Activated naive CD4-positive, alpha-beta T cell treated with anti-CD3 and anti-CD28 coated beads for 36 hours (primary cell): ENCODE data around the gene EEFSEC. TPM values are rescaled to one million over a fixed set of nuclear protein-coding genes. Genes with fewer than 3 reads are reported as not detected.

ENCODE experiments used
- CTCF ChIA-PET: fragments of 350-600 bp; sonication (Branson Sonifier 250); formaldehyde crosslinking; loops from one replicate; lab custom pipeline; 2021; ENCODE audit warnings: antibody characterized with exemption; lab: Charles Lee
- DNase-seq: peaks from one replicate; pipeline ENCODE4 v3.0.0-alpha.2; 2020
- H3K27ac Mint-ChIP-seq: one replicate; pipeline ENCODE4 v1.8.0; 2021; ENCODE audit warnings: mild to moderate bottlenecking, mixed read lengths
- H3K27me3 Mint-ChIP-seq: one replicate; pipeline ENCODE4 v1.8.0; 2021; ENCODE audit warnings: low read depth, mixed read lengths
- H3K36me3 Mint-ChIP-seq: one replicate; pipeline ENCODE4 v1.8.0; 2021; ENCODE audit warnings: low read depth, mixed read lengths
- H3K4me1 Mint-ChIP-seq: one replicate; pipeline ENCODE4 v1.8.0; 2021; ENCODE audit warnings: low read depth, mixed read lengths
- H3K4me3 Mint-ChIP-seq: one replicate; pipeline ENCODE4 v1.8.0; 2021; ENCODE audit warnings: mild to moderate bottlenecking, moderate library complexity, mixed read lengths
- H3K9me3 Mint-ChIP-seq: one replicate; pipeline ENCODE4 v1.8.0; 2021; ENCODE audit warnings: mixed read lengths
- intact Hi-C: fragments of 100-400 bp; cut with micrococcal nuclease; formaldehyde crosslinking; loops from one replicate; pipeline ENCODE4 v1.15.1; 2023
- total RNA-seq, 2 experiments: library from RNA; stranded (reverse); gene quantifications; one replicate each; pipeline ENCODE4 v1.2.3, GENCODE V29; 2021

EEFSEC gene
- total RNA-seq, 2 experiments from 2014 or later: 11.0 to 11.6 TPM

DNA sequence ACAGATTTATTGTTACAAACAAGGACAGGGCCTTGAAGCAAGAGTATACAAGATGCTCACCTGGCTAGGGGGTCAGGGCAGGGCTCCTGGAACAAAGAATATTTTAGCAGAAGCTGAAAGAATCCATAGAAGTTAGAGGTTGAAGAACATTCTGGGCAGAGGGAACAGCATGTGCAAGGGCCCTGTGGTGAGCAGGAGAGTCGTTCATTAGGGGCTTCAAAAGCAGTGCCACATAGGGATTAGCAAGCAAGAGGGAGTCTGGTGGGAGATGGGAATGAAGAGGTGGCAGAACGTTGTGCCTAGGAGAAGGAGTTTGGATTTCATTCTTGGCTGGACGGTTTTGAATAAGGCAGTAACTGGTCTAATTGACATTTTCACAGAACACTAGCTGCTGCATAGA is 290.5 kb downstream of the EEFSEC start:
- intact Hi-C loops: no loop called here
- no peak for DNase-seq

DNA sequence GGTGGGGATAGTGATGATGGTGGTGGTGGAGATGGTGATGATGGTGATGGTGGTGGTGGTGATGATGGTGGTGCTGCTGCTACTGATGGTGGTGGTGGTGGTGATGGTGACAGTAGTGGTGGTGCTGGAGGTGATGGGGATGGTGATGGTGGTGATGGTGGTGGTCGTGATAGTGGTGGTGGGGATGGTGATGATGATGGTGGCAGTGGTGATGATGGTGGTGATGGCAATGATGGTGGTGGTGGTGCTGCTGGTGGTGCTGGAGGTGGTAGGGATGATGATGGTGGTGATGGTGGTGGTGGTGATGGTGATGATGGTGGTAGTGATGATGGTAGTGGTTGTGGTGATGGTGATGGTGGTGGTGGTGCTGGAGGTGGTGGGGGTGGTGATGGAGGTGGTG is 292.1 kb downstream of the EEFSEC start:
- Mint-ChIP-seq H3K27ac (no peak overlapping the region), H3K36me3 (peaks cover 13% of the 10 kb centered on the region), H3K27me3 (no peaks in the 10 kb centered on the region), H3K4me3 (no peak overlapping the region), H3K4me1 (peaks cover 28% of the 10 kb centered on the region), H3K9me3 (peaks cover 17% of the 10 kb centered on the region)
- intact Hi-C loops: no loop called here
- DNase-seq: no peak
- CTCF ChIA-PET: no interaction called here

More for the DNA sequence above, 290.5 kb downstream of the EEFSEC start:
- CTCF ChIA-PET: no interaction called here
- H3K36me3 Mint-ChIP-seq: peaks cover 13% of the 10 kb centered on the region
- H3K4me1 Mint-ChIP-seq: peaks cover 19% of the 10 kb centered on the region
- H3K4me3 Mint-ChIP-seq: no peak overlapping the region
- peaks cover 15% of the 10 kb centered on the region for H3K9me3 Mint-ChIP-seq
- peaks cover 2% of the 10 kb centered on the region for H3K27me3 Mint-ChIP-seq
- H3K27ac Mint-ChIP-seq: no peak overlapping the region

GRCh38 chr3:128446821-128447220 is 293.5 kb downstream of the EEFSEC start:
- H3K36me3 Mint-ChIP-seq: peaks cover 13% of the 10 kb centered on the region
- intact Hi-C loops: loop anchor here (2.0 kb wide), 1 partner anchor 358 kb away; no protein-coding TSS in a partner anchor
- peaks cover 23% of the 10 kb centered on the region for H3K9me3 Mint-ChIP-seq
- no peak overlapping the region for H3K4me3 Mint-ChIP-seq
- no peak for DNase-seq
- H3K27me3 Mint-ChIP-seq: peaks cover 1% of the 10 kb centered on the region
- H3K27ac Mint-ChIP-seq: no peak overlapping the region
- CTCF ChIA-PET: interaction anchor here (1.6 kb wide), 1 partner anchor 50 kb away, joined by 5 read pairs; no protein-coding TSS in a partner anchor
- peaks cover 33% of the 10 kb centered on the region for H3K4me1 Mint-ChIP-seq

DNA sequence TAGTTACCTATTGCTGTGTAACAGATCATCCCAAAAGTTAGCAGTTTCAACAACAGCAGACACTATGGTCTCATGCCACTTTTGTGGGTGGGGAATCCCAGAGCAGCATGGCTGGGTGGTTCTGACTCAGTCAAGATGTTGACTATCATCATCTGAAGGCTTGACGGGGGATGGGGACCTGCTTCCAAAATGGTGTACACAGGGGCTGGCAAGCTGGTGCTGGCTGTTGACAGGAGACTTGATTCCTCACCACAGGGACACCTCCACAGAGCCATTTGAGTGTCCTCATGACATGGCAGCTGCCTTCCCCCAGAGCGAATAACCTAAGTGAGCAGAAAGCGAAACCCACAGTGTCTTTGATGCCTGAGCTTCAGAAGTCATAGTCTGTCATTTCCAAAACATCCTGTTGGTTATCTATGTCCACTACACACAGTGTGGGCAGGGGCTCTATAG is 294.3 kb downstream of the EEFSEC start:
- H3K27ac Mint-ChIP-seq: peak overlapping the region; percentile 95
- DNase-seq: peak; percentile 95
- peaks cover 2% of the 10 kb centered on the region for H3K27me3 Mint-ChIP-seq
- intact Hi-C loops: loop anchor here (1.0 to 2.0 kb wide), 4 partner anchors 40 to 357 kb away; no protein-coding TSS in a partner anchor
- peaks cover 13% of the 10 kb centered on the region for H3K36me3 Mint-ChIP-seq
- H3K9me3 Mint-ChIP-seq: peaks cover 23% of the 10 kb centered on the region
- no peak overlapping the region for H3K4me3 Mint-ChIP-seq
- CTCF ChIA-PET: interaction anchor here (1.1 to 1.6 kb wide), 3 partner anchors 11 to 50 kb away, joined by 3 to 5 read pairs (median 3); no protein-coding TSS in a partner anchor
- H3K4me1 Mint-ChIP-seq: peaks cover 33% of the 10 kb centered on the region

DNA sequence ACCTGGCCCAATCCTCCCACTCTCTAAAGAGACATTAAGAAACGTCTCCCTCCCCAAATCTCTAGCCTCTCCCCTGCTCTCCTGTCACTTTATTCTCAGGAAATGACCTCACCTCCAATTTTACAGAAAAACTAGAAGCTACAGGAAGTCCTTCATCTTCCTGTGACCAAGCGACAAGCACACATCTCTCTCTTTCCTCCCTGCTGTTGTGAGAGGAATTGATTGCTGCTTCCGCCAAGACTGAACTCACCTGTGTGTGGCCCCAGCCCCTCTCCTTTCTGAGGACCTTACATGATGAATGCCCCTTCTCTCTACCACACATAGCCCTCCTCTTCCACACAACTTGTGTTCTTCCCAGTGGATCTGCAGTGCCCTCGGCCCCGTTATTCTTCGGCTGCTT is 295.2 kb downstream of the EEFSEC start:
- CTCF ChIA-PET: interaction anchor here (0.9 to 1.4 kb wide), 3 partner anchors 18 to 26 kb away, joined by 3 read pairs; no protein-coding TSS in a partner anchor
- H3K27ac Mint-ChIP-seq: peak overlapping the region; percentile 95
- peaks cover 13% of the 10 kb centered on the region for H3K36me3 Mint-ChIP-seq
- H3K27me3 Mint-ChIP-seq: peaks cover 2% of the 10 kb centered on the region
- peak overlapping the region; percentile 41 for H3K4me3 Mint-ChIP-seq
- peaks cover 23% of the 10 kb centered on the region for H3K9me3 Mint-ChIP-seq
- H3K4me1 Mint-ChIP-seq: peaks cover 33% of the 10 kb centered on the region
- peak; percentile 60 for DNase-seq
- intact Hi-C loops: loop anchor here (1.0 kb wide), 3 partner anchors 39 to 169 kb away; no protein-coding TSS in a partner anchor

GRCh38 chr3:128449111-128449638 is 295.9 kb downstream of the EEFSEC start:
- Mint-ChIP-seq H3K4me1 (peaks cover 33% of the 10 kb centered on the region), H3K36me3 (peaks cover 13% of the 10 kb centered on the region), H3K4me3 (no peak overlapping the region), H3K9me3 (peaks cover 23% of the 10 kb centered on the region), H3K27ac (peak overlapping the region; percentile 95), H3K27me3 (peaks cover 5% of the 10 kb centered on the region)
- CTCF ChIA-PET: interaction anchor here (0.9 kb wide), 2 partner anchors 19 to 22 kb away, joined by 3 read pairs; no protein-coding TSS in a partner anchor
- DNase-seq: no peak
- intact Hi-C loops: no loop called here

DNA sequence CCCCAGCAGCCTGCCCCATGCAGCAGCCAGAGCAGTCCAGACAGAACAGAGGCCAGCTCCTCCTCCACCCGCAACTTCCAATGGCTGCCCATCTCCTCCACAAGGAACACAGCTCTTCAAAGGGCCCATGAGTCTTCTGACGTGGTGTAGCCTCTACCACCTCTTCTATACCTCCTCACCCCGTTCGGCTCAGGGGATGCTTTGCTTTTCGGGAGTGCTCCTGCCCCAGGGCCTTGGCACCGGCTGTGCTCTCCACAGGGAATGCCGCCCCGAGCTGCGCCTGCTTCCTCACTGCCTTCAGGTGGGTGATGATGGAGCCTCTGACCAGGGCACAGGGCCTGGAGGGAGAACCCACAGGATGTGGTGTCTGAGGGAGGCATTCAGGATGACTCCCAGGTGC is 298.8 kb downstream of the EEFSEC start:
- Mint-ChIP-seq H3K4me1 (peaks cover 29% of the 10 kb centered on the region), H3K27ac (no peak overlapping the region), H3K9me3 (peaks cover 16% of the 10 kb centered on the region), H3K27me3 (peaks cover 16% of the 10 kb centered on the region), H3K36me3 (peaks cover 10% of the 10 kb centered on the region), H3K4me3 (no peak overlapping the region)
- CTCF ChIA-PET: no interaction called here
- DNase-seq: no peak
- intact Hi-C loops: no loop called here

GRCh38 chr3:128452678-128453275 is 299.5 kb downstream of the EEFSEC start:
- Mint-ChIP-seq H3K4me3 (no peak overlapping the region), H3K27ac (no peak overlapping the region), H3K9me3 (peaks cover 13% of the 10 kb centered on the region), H3K27me3 (peaks cover 18% of the 10 kb centered on the region), H3K4me1 (peaks cover 22% of the 10 kb centered on the region), H3K36me3 (peaks cover 5% of the 10 kb centered on the region)
- no peak for DNase-seq
- CTCF ChIA-PET: no interaction called here
- intact Hi-C loops: no loop called here

DNA sequence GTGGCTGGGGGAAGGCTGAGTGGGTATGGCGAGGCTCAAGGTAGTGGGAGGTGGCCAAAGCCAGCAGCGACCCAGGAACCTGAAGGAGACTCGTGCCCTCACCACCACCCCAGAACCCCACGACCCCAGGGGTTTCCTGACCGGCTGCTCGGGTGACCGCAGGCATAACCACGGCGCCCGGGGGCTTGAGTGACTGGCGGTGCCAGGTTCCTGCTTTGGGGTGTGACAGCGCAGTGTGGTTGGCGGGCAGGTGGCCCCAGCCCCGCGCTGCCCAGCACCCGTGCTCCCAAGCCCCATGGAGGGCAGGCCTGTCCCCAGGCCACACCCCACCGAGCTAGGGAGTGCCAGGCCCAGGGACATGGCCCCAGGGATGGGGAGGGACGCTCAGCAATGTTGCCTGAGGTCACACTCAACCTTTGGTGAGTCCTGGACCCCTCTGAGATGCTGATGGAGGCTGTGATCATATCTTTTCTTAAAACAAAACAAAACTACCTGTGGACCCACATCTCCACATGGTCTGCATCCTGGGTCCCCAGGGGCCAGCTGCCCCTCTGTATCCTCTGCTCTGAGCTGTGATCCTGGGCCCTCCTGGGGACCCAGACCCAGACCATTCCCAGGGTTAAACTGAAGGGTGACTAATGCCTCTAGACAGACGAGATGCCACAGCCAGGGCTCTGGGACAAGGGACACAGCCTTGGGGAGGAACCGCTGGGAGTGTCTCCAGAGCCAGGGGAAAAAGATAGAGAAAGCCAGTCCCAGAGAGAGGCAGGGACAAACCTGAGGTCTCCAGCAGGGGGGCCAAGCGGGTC is 300.4 kb downstream of the EEFSEC start:
- CTCF ChIA-PET: no interaction called here
- H3K4me1 Mint-ChIP-seq: peaks cover 15% of the 10 kb centered on the region
- no peak for DNase-seq
- H3K27ac Mint-ChIP-seq: no peak overlapping the region
- intact Hi-C loops: no loop called here
- H3K36me3 Mint-ChIP-seq: peaks cover under 1% of the 10 kb centered on the region
- no peak overlapping the region for H3K4me3 Mint-ChIP-seq
- peaks cover 19% of the 10 kb centered on the region for H3K27me3 Mint-ChIP-seq
- peaks cover 8% of the 10 kb centered on the region for H3K9me3 Mint-ChIP-seq

- Mint-ChIP-seq H3K27me3 (peaks cover 19% of the 10 kb centered on the region), H3K9me3 (peaks cover 6% of the 10 kb centered on the region), H3K27ac (no peak overlapping the region), H3K36me3 (no peaks in the 10 kb centered on the region), H3K4me1 (peaks cover 10% of the 10 kb centered on the region), H3K4me3 (no peak overlapping the region)
- intact Hi-C loops: no loop called here
- CTCF ChIA-PET: no interaction called here
- no peak for DNase-seq
Measured at GRCh38 chr3:128454310-128454618, 301.0 kb downstream of the EEFSEC start.

DNA sequence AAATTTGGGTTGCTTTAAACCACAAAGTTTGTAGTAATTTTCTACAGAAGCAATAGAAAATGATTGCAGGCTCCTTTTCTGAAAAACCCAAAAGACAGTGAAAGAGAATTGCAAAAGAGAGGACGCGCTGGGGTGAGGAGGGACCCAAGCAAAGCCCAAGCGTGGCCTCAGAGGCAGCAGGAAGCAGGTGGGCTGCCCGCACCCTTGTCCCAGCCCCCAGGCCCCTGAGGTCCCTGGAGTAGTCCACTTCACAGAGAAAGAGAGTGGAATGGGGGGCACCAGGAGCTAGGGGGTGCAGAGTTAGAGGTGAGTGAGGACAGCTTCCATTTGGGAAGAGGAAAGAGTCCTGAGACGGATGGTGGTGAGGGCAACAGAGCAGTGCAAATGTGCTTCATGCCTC is 301.8 kb downstream of the EEFSEC start:
- CTCF ChIA-PET: no interaction called here
- Mint-ChIP-seq H3K4me3 (no peak overlapping the region), H3K27me3 (peaks cover 19% of the 10 kb centered on the region), H3K27ac (no peak overlapping the region), H3K36me3 (no peaks in the 10 kb centered on the region), H3K4me1 (peaks cover 6% of the 10 kb centered on the region), H3K9me3 (peaks cover 6% of the 10 kb centered on the region)
- intact Hi-C loops: no loop called here
- no peak for DNase-seq
